Measurements from ENCODE around the gene DYSF.

DYSF gene

DNA sequence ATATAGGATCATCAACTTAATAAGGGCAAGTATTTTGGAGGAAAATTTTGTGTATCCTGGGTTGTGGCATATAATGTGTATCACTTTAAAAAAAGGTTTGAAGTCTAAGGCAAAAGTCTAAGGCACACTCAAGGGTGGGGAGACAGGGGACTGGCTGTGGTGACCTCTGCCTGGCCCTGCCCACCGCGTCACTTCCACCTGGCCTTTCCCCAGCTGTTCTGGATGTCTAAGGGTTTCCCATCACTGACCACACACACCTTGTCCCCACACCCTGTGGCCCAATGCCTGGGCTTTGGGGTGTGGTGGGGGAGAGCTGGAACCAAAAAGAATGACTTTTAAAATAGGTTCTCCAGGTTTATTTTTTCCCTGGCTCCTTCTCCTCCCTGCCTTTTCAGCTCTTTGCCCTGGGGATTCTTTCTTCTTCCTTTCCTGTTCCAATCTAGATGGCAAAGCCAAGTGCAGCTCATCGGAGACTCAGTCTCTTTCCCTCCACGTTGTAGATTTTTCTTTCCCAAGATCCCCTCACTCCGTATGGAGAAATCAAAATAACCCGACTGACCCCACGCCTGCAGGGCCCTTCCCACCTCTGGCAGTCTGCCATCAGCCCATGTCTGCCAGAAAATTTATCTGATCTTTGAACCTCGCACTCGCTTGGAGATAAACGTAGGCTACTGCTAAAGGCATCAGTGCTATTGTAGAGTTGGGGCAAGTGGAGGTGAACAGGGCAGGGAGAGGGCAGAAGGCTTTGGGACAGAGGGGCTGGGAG lies 257.2 kb downstream of the DYSF start:
- H3K4me3 ChIP-seq = no peak overlapping the region
- TF ChIP-seq EZH2 (IDR thresholded peaks at IDR 0.05) (no peak), POLR2AphosphoS5 (IDR thresholded peaks at IDR 0.05; ENCODE audit: borderline replicate concordance, low read depth, low read length) (no peak), FOXP2 (optimal IDR thresholded peaks at IDR 0.05; ENCODE audit: control extremely low read depth, extremely low read length, insufficient read depth) (no peak)
- H3K9me3 ChIP-seq (ENCODE audit: low read depth, low read length) = no peaks in the 10 kb centered on the region
- H3K36me3 ChIP-seq (ENCODE audit: insufficient read depth, low read length) = no peaks in the 10 kb centered on the region
- no peak overlapping the region for H3K9ac ChIP-seq (ENCODE audit: insufficient read length)
- no peak overlapping the region for H3K27ac ChIP-seq
- DNase-seq (ENCODE audit: low read depth, low spot score) = no peak

DNA sequence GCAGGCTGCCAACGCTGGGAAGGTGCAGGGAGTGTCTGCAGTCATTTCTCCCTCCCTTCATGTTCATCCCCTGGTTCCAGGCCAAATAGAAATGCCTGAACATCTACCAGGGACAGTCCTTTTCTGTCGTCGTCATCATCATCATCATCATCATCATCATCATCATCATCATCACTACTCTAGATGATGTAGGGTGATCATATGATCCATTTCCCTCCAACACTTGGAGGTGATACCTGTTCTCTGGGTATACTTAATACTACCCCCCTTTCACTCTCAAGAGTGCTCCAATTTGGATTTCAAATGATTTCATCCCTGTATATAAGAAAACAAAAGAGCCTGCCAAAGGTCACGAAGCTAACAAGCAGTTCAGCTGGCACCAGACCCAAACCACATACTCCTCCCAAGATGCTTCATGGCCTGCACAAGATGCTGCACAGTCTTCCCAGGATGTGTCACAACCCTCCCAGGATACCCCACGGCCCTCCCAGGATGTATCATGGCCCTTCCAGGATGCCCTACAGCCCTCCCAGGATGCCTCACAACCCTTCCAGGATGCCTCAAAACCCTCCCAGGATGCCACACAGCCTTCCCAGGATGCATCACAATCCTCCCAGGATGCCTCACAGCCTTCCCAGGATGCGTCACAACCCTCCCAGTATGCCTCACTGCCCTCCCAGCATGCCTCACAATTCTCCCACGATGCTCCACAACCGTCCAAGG lies 257.9 kb downstream of the DYSF start:
- H3K9ac ChIP-seq (ENCODE audit: insufficient read length) = no peak overlapping the region
- no peaks in the 10 kb centered on the region for H3K36me3 ChIP-seq (ENCODE audit: insufficient read depth, low read length)
- no peaks in the 10 kb centered on the region for H3K9me3 ChIP-seq (ENCODE audit: low read depth, low read length)
- no peak overlapping the region for H3K4me3 ChIP-seq
- no peak for TF ChIP-seq FOXP2 (optimal IDR thresholded peaks at IDR 0.05; ENCODE audit: control extremely low read depth, extremely low read length, insufficient read depth)
- no peak for TF ChIP-seq EZH2 (IDR thresholded peaks at IDR 0.05)
- no peak for TF ChIP-seq POLR2AphosphoS5 (IDR thresholded peaks at IDR 0.05; ENCODE audit: borderline replicate concordance, low read depth, low read length)
- H3K27ac ChIP-seq = no peak overlapping the region
- DNase-seq (ENCODE audit: low read depth, low spot score) = no peak

DNA sequence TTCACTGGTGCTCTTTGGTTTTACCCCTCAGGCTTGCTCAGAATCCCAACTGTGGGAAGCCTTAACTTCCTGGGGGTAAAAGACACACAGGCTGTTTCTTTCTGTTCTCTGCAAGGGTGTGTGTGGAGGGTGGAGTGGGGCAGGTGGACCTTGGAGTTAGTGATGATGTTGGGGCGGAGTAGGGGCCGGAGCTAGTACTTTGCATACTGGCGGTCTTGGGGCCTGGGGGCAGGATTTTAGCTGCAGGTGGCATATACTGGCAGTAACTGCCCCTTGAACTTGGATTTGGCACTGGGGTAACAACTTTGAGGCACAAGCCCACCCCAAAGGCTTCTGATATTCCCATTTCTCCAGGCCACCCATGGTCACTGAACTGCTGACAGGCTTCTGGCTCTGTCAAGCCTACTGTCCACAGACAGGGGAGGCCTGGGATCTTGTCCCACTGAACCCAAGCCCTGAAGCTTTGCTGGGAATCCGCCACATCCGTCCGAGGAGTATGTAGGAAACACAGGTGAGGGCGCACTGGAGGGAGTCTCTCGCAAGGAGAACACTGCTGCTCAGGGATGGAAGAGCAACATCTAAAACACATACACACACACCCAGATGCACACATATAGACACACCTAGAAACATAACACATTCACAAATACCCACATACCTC lies 258.9 kb downstream of the DYSF start:
- no peak overlapping the region for H3K4me3 ChIP-seq
- no peaks in the 10 kb centered on the region for H3K36me3 ChIP-seq (ENCODE audit: insufficient read depth, low read length)
- no peak overlapping the region for H3K27ac ChIP-seq
- no peak for DNase-seq (ENCODE audit: low read depth, low spot score)
- H3K9ac ChIP-seq (ENCODE audit: insufficient read length) = no peak overlapping the region
- H3K9me3 ChIP-seq (ENCODE audit: low read depth, low read length) = no peaks in the 10 kb centered on the region
- TF ChIP-seq EZH2 (IDR thresholded peaks at IDR 0.05) (no peak), FOXP2 (optimal IDR thresholded peaks at IDR 0.05; ENCODE audit: control extremely low read depth, extremely low read length, insufficient read depth) (no peak), POLR2AphosphoS5 (IDR thresholded peaks at IDR 0.05; ENCODE audit: borderline replicate concordance, low read depth, low read length) (no peak)

DNA sequence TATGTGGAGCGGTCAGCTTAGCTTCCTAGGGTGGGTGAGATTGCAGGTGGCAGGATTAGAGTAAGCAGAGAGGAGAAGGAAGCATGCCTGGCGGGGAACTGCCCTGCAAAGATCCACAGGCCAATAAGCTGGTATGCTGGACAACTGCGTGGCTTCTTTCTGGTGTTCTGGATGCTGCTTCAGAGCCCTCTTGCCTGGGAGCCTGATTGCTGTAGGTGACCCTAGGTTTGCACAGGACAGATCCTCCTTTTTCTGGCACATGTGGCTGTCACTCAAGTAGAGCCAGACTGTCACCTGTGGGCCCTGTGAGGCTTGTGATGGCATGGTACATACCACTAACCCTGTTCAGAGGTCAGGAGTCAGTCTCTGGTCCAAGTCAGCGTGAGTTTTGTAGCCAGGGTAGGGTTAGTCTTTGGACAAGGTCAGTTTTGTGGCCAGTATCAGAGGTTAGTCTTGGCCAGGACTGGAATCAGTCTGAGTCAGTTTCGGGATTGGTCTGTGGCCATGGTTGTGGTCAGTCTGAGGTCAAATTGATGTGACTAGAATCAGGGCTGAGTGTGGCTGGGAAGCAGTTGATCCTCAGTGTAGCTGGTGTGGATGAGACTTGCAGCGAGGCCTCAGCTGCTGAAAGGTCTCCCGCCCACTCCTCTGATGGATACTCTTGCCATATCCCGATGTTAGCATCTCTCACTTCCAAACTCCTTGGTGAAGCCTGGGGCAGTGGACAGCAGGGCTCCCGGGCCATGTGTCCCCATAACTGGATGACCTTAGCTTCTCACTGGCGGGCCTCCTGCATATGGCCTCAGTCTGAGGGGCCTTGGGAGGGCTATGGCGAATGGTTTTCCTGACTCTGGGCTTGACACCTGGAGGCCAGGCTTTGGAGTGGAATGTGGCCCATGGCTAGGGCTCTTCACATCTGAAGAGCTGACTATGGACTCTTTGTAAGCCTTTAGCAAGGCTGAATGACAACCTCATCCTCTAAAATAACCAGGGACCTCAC lies 260.5 kb downstream of the DYSF start:
- no peak for DNase-seq (ENCODE audit: low read depth, low spot score)
- TF ChIP-seq FOXP2 (optimal IDR thresholded peaks at IDR 0.05; ENCODE audit: control extremely low read depth, extremely low read length, insufficient read depth) (no peak), POLR2AphosphoS5 (IDR thresholded peaks at IDR 0.05; ENCODE audit: borderline replicate concordance, low read depth, low read length) (no peak), EZH2 (IDR thresholded peaks at IDR 0.05) (no peak)
- no peaks in the 10 kb centered on the region for H3K9me3 ChIP-seq (ENCODE audit: low read depth, low read length)

DNA sequence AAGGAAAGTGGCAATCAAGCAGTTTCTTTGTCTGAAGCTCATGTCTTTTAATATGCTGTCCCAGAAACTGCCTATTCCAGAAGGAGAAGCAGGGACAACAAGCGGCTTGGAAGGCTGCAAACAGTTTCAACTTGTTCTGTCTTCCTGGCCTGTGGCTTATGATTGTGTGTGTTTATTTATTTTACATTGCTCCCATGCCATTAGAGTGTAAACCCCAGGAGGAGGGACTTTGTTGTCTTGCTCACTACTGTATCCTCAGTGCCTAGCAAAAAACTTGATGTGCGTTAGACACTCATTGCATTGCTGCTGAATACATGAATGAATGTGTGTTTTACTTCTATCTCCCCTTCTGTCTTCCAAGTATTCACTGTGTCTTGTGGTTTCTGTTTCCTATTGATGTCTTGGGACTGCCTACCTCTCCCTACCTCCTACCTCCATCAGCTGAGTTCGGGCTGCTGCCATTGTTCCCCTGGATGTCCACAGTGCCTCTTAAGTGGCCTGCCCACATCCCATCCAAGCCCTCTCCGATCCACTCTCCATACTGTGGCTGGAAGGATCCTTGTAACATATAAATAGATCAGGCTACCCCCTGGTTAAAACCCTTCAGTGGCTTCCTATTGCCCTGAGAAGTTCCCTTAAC lies 261.4 kb downstream of the DYSF start:
- TF ChIP-seq POLR2AphosphoS5 (IDR thresholded peaks at IDR 0.05; ENCODE audit: borderline replicate concordance, low read depth, low read length) = no peak
- no peak for TF ChIP-seq FOXP2 (optimal IDR thresholded peaks at IDR 0.05; ENCODE audit: control extremely low read depth, extremely low read length, insufficient read depth)
- TF ChIP-seq EZH2 (IDR thresholded peaks at IDR 0.05) = no peak
- H3K27ac ChIP-seq = no peak overlapping the region
- no peak overlapping the region for H3K9ac ChIP-seq (ENCODE audit: insufficient read length)
- H3K36me3 ChIP-seq (ENCODE audit: insufficient read depth, low read length) = no peaks in the 10 kb centered on the region
- no peak overlapping the region for H3K4me3 ChIP-seq
- DNase-seq (ENCODE audit: low read depth, low spot score) = no peak
- no peaks in the 10 kb centered on the region for H3K9me3 ChIP-seq (ENCODE audit: low read depth, low read length)

More for the DNA sequence above, 260.5 kb downstream of the DYSF start:
- no peak overlapping the region for H3K4me3 ChIP-seq
- H3K27ac ChIP-seq = no peak overlapping the region
- H3K36me3 ChIP-seq (ENCODE audit: insufficient read depth, low read length) = no peaks in the 10 kb centered on the region
- no peak overlapping the region for H3K9ac ChIP-seq (ENCODE audit: insufficient read length)

DNA sequence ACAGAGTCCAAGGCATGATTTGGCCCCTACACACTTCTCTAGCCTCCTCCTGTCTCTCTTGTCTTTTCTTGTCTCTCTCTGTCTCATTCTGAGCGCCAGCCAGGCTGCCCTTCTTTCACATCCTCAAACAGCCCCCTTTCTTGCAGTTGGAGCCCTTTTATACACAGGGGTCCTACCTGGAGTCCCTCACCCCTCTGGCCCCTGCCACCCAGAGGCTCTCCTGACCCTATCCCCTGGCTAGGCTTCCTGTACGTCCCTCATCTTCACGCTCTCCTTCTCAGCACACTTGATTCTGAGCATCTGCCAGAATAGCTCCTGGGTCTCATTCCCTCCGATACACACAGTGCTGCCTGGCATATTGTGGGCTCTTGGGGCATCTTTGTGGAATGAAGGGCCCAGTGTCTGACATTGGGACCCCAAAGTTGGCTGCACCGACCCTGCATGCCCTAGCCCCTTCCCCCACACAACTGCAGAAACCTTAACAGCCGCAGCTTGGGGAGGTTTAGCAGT lies 261.9 kb downstream of the DYSF start:
- Histone ChIP-seq H3K27ac (no peak overlapping the region), H3K9me3 (ENCODE audit: low read depth, low read length) (no peaks in the 10 kb centered on the region), H3K4me3 (no peak overlapping the region), H3K36me3 (ENCODE audit: insufficient read depth, low read length) (no peaks in the 10 kb centered on the region), H3K9ac (ENCODE audit: insufficient read length) (no peak overlapping the region)
- no peak for TF ChIP-seq FOXP2 (optimal IDR thresholded peaks at IDR 0.05; ENCODE audit: control extremely low read depth, extremely low read length, insufficient read depth)
- no peak for TF ChIP-seq EZH2 (IDR thresholded peaks at IDR 0.05)
- no peak for TF ChIP-seq POLR2AphosphoS5 (IDR thresholded peaks at IDR 0.05; ENCODE audit: borderline replicate concordance, low read depth, low read length)
- DNase-seq (ENCODE audit: low read depth, low spot score) = no peak

Measured in SK-N-MC (cell line).